B cell (primary cell): Measurements from ENCODE around the gene ARID3A. TPM values are rescaled to one million over a fixed set of nuclear protein-coding genes. Genes with fewer than 3 reads are reported as not detected.

Experiments used
- ATAC-seq: fragments of 200-7000 bp; cut with Tn5 transposase; one replicate; pipeline ENCODE4 v1.10.0; 2021; ENCODE audit warnings: low read depth, mild to moderate bottlenecking, moderate number of reproducible peaks, moderate library complexity
- CTCF ChIA-PET: fragments of 350-600 bp; sonication (Branson Sonifier 250); formaldehyde crosslinking; loops from one replicate; lab custom pipeline; 2021; ENCODE audit warnings: antibody characterized with exemption, inconsistent platforms; lab: Charles Lee
- POLR2A ChIA-PET: fragments of 350-600 bp; sonication (Branson Sonifier 250); formaldehyde crosslinking; loops from one replicate; lab custom pipeline; 2021; ENCODE audit warnings: antibody characterized with exemption; lab: Charles Lee
- DNase-seq: peaks from one replicate; pipeline ENCODE4 v3.0.0; 2013
- H2AFZ ChIP-seq: 2 replicates; pipeline ENCODE4 v1.6.1; 2012; ENCODE audit warnings: mild to moderate bottlenecking, low read depth, low read length; ENCODE audit not compliant: insufficient read depth, poor library complexity, severe bottlenecking
- H3K27ac ChIP-seq, 2 donors: 1 replicate in 1 of 2; 2 replicates in 1 of 2; pipeline ENCODE4 v1.5.1; 2012 to 2013; ENCODE audit warnings: low read length in 2 of 2, mild to moderate bottlenecking in 2 of 2, moderate library complexity in 1 of 2
- H3K27me3 ChIP-seq, 4 experiments: fragments of 200-600 bp in 1 of 4; sonication (generic) in 1 of 4; replicated peaks in 1 of 4; 1 replicate in 2 of 4; 2 replicates in 2 of 4; pipeline versions ENCODE4 v1.6.1 to v1.7.0; 2013 to 2016; ENCODE audit warnings: low read length in 3 of 4, mild to moderate bottlenecking in 2 of 4, mixed read lengths in 1 of 4, moderate library complexity in 1 of 4; ENCODE audit not compliant: insufficient read depth in 4 of 4, control insufficient read depth in 3 of 4; ENCODE audit errors: control extremely low read depth in 1 of 4
- H3K36me3 ChIP-seq, 2 experiments: replicated peaks in 1 of 2; 1 replicate in 1 of 2; 2 replicates in 1 of 2; pipeline versions ENCODE4 v1.6.1 to v1.7.1; 2013; ENCODE audit warnings: low read length in 1 of 2; ENCODE audit not compliant: insufficient read depth in 2 of 2, control insufficient read depth in 1 of 2; ENCODE audit errors: control extremely low read depth in 1 of 2, extremely low read depth in 1 of 2
- H3K4me1 ChIP-seq, 2 donors: fragments of 200-600 bp in 1 of 2; sonication (generic) in 1 of 2; 1 replicate in 1 of 2; 2 replicates in 1 of 2; pipeline versions ENCODE4 v1.5.1 to v1.6.1; 2013 to 2017; ENCODE audit warnings: low read length in 2 of 2; ENCODE audit not compliant: control insufficient read depth in 2 of 2, insufficient read depth in 2 of 2
- H3K4me2 ChIP-seq: replicated peaks from 2 replicates; pipeline ENCODE3; 2012; ENCODE audit warnings: mild to moderate bottlenecking, low read depth, low read length; ENCODE audit not compliant: poor library complexity, severe bottlenecking
- H3K4me3 ChIP-seq, 5 experiments: fragments of 200-600 bp in 1 of 5; sonication (generic) in 1 of 5; 1 replicate in 3 of 5; 2 replicates in 2 of 5; pipeline versions ENCODE4 v1.5.1 to v1.7.0; 2011 to 2016; ENCODE audit warnings: low read length in 4 of 5, mild to moderate bottlenecking in 4 of 5, low read depth in 2 of 5, control low read depth in 1 of 5, moderate library complexity in 1 of 5; ENCODE audit not compliant: insufficient read depth in 1 of 5; ENCODE audit errors: control extremely low read depth in 1 of 5, extremely low read depth in 1 of 5
- H3K79me2 ChIP-seq: fragments of 200-600 bp; sonication (generic); one replicate; pipeline ENCODE4 v1.6.0; 2016; ENCODE audit warnings: low read length; ENCODE audit not compliant: control insufficient read depth, insufficient read depth
- H3K9ac ChIP-seq: fragments of 200-600 bp; sonication (generic); 2 replicates; pipeline ENCODE4 v1.6.1; 2017; ENCODE audit warnings: mild to moderate bottlenecking, low read length, moderate library complexity
- H3K9me3 ChIP-seq, 3 donors: one replicate each; pipeline versions ENCODE4 v1.6.1 to v1.7.1; 2013; ENCODE audit warnings: low read length in 2 of 3; ENCODE audit not compliant: control insufficient read depth in 2 of 3, insufficient read depth in 1 of 3; ENCODE audit errors: control extremely low read depth in 1 of 3
- H4K20me1 ChIP-seq: 2 replicates; pipeline ENCODE4 v1.6.0; 2012; ENCODE audit warnings: mild to moderate bottlenecking, low read length; ENCODE audit not compliant: insufficient read depth, control insufficient read depth, poor library complexity, severe bottlenecking
- H3K27ac Mint-ChIP-seq: one replicate; pipeline ENCODE4 v1.8.0; 2021; ENCODE audit warnings: mixed read lengths
- H3K27me3 Mint-ChIP-seq: one replicate; pipeline ENCODE4 v1.8.0; 2021; ENCODE audit warnings: mixed read lengths
- H3K4me1 Mint-ChIP-seq: one replicate; pipeline ENCODE4 v1.8.0; 2021; ENCODE audit warnings: mixed read lengths
- H3K4me3 Mint-ChIP-seq: one replicate; pipeline ENCODE4 v1.8.0; 2021; ENCODE audit warnings: mixed read lengths
- H3K9me3 Mint-ChIP-seq: one replicate; pipeline ENCODE4 v1.8.0; 2022; ENCODE audit warnings: mixed read lengths; ENCODE audit not compliant: insufficient read depth
- CTCF ChIP-seq: fragments of 200-600 bp; IDR thresholded peaks from one replicate; pipeline ENCODE4 v1.8.0; 2022; ENCODE audit warnings: antibody characterized with exemption, mild to moderate bottlenecking
- EZH2 ChIP-seq: IDR thresholded peaks from 2 replicates; pipeline ENCODE4 v1.6.1; 2012; ENCODE audit warnings: borderline replicate concordance, low read depth, mild to moderate bottlenecking, moderate library complexity, low read length; ENCODE audit not compliant: insufficient read depth, poor library complexity, severe bottlenecking
- WGBS: methylation state at CpG from one replicate; pipeline ENCODE4 v1.1.5; 2013; ENCODE audit warnings: missing lambda C conversion rate; ENCODE audit not compliant: insufficient coverage; 5-methylcytosine and 5-hydroxymethylcytosine counted together
- intact Hi-C: fragments of 100-400 bp; cut with micrococcal nuclease; formaldehyde crosslinking; loops from one replicate; pipeline ENCODE4 v1.10.0; 2022
- polyA plus RNA-seq: library from polyadenylated mRNA; depleted of rRNA; stranded (reverse); fragments of >200 nt; gene quantifications from 2 replicates; pipeline ENCODE4 v1.2.3, GENCODE V29; 2012
- total RNA-seq, 2 donors: library from RNA; stranded (reverse); fragments of 120-200 nt in 1 of 2; gene quantifications; 1 replicate in 1 of 2; 2 replicates in 1 of 2; pipeline versions ENCODE4 v1.2.3 to v1.2.4, GENCODE V29; 2013 to 2022

Gene ARID3A
- total and polyA plus RNA-seq, 2 donors (not counting 1 experiment from before 2014, with no cell fraction given) = 22.9 to 60.5 TPM

GRCh38 chr19:960601-960938, 34.7 kb downstream of the ARID3A start:
- 89% methylated on average over 8 of the region's 8 CpGs for WGBS
- Histone ChIP-seq H3K4me1 (peaks cover 0 to under 1% of the 10 kb centered on the region in 2 donors), H3K4me3 (no peak overlapping the region), H3K9ac (no peak overlapping the region), H2AFZ (no peak overlapping the region), H3K36me3 (peaks cover 0 to 43% of the 10 kb centered on the region in 2 experiments), H4K20me1 (peaks cover 37% of the 10 kb centered on the region), H3K79me2 (peaks cover 21% of the 10 kb centered on the region), H3K27me3 (no peaks in the 10 kb centered on the region), H3K9me3 (peaks cover 0 to 8% (median 0%) of the 10 kb centered on the region in 3 donors), H3K4me2 (no peak overlapping the region), H3K27ac (no peak overlapping the region)
- ChIA-PET CTCF (no interaction called here), POLR2A (no interaction called here)
- Mint-ChIP-seq H3K27me3 (no peaks in the 10 kb centered on the region), H3K4me3 (no peak overlapping the region), H3K9me3 (no peaks in the 10 kb centered on the region), H3K27ac (no peak overlapping the region), H3K4me1 (peaks cover 3% of the 10 kb centered on the region)
- TF ChIP-seq EZH2 = no peak
- TF ChIP-seq CTCF = no peak
- intact Hi-C loops = no loop called here
- no peak for ATAC-seq
- no peak for DNase-seq

- ChIA-PET POLR2A (interaction anchor here (0.7 kb wide), 1 partner anchor 37 kb away, joined by 3 read pairs; no protein-coding TSS in a partner anchor), CTCF (interaction anchor here (1.4 to 1.5 kb wide), 2 partner anchors 15 to 23 kb away, joined by 3 to 4 read pairs; no protein-coding TSS in a partner anchor)
- no peak overlapping the region for H3K4me3 ChIP-seq
- H3K4me3 Mint-ChIP-seq = no peak overlapping the region
- intact Hi-C loops = no loop called here
- 93% methylated on average over 5 of the region's 14 CpGs for WGBS
- no peak overlapping the region for H3K9ac ChIP-seq
- peaks cover 10% of the 10 kb centered on the region for H3K79me2 ChIP-seq
- H3K4me1 ChIP-seq = no peaks in the 10 kb centered on the region
- no peak overlapping the region for H3K4me2 ChIP-seq
- H3K27ac Mint-ChIP-seq = no peak overlapping the region
- no peaks in the 10 kb centered on the region for H3K27me3 ChIP-seq
- H2AFZ ChIP-seq = no peak overlapping the region
- H3K4me1 Mint-ChIP-seq = peaks cover 2% of the 10 kb centered on the region
- H3K27me3 Mint-ChIP-seq = no peaks in the 10 kb centered on the region
- peaks cover 0 to 15% (median 0%) of the 10 kb centered on the region in 3 donors for H3K9me3 ChIP-seq
- peaks cover 0 to 48% of the 10 kb centered on the region in 2 experiments for H3K36me3 ChIP-seq
- no peaks in the 10 kb centered on the region for H3K9me3 Mint-ChIP-seq
- no peak overlapping the region for H3K27ac ChIP-seq
- H4K20me1 ChIP-seq = peaks cover 23% of the 10 kb centered on the region
- no peak for ATAC-seq
- no peak for DNase-seq
- TF ChIP-seq CTCF (no peak), EZH2 (no peak)
These were observed 36.2 kb downstream of the ARID3A start for GRCh38 chr19:961866-962620.
